ENCODE data around the gene FCGR3B.
"Not testable (repeated sequence)": the region's sequence is repeated elsewhere in the genome, so short reads cannot be mapped to it uniquely, and the experiment has no call there.

Gene FCGR3B

GRCh38 chr1:161638251-161638993 lies 7.4 kb upstream of the FCGR3B start:
- DNase-seq, result not testable (repeated sequence)

- DNase-seq, result not testable (repeated sequence)
These were observed 6.0 kb upstream of the FCGR3B start for GRCh38 chr1:161636976-161637375.

GRCh38 chr1:161636189-161636782 lies 5.3 kb upstream of the FCGR3B start:
- not testable (repeated sequence) for DNase-seq

GRCh38 chr1:161634993-161635392 lies 4.0 kb upstream of the FCGR3B start:
- not testable (repeated sequence) for DNase-seq

GRCh38 chr1:161630128-161630742 lies 741 bp downstream of the FCGR3B start:
- DNase-seq, result not testable (repeated sequence)

- DNase-seq, result not testable (repeated sequence)
These were observed 4.4 kb downstream of the FCGR3B start for GRCh38 chr1:161626445-161627146.

GRCh38 chr1:161624605-161625004 lies 6.4 kb downstream of the FCGR3B start:
- not testable (repeated sequence) for DNase-seq

- not testable (repeated sequence) for DNase-seq
These were observed 7.5 kb downstream of the FCGR3B start for GRCh38 chr1:161623401-161624051.

- not testable (repeated sequence) for DNase-seq
These were observed 8.9 kb downstream of the FCGR3B start for GRCh38 chr1:161622054-161622453.

- peak; percentile 90 to 91 for DNase-seq
These were observed 9.6 kb downstream of the FCGR3B start for GRCh38 chr1:161621181-161622000.

GRCh38 chr1:161620399-161620798 lies 10.6 kb downstream of the FCGR3B start:
- DNase-seq, result not testable (repeated sequence)

GRCh38 chr1:161618517-161618916 lies 12.5 kb downstream of the FCGR3B start:
- DNase-seq, result not testable (repeated sequence)

- DNase-seq, result not testable (repeated sequence)
These were observed 14.6 kb downstream of the FCGR3B start for GRCh38 chr1:161616417-161616816.

GRCh38 chr1:161613142-161613514 lies 17.8 kb downstream of the FCGR3B start:
- DNase-seq, result not testable (repeated sequence)

GRCh38 chr1:161612322-161613141 lies 18.4 kb downstream of the FCGR3B start:
- DNase-seq, result peak; percentile 92 to 93

GRCh38 chr1:161611866-161612321 lies 19.1 kb downstream of the FCGR3B start:
- DNase-seq, result peak; percentile 35 to 49

GRCh38 chr1:161610198-161610597 lies 20.8 kb downstream of the FCGR3B start:
- DNase-seq, result not testable (repeated sequence)

- DNase-seq, result not testable (repeated sequence)
These were observed 24.2 kb downstream of the FCGR3B start for GRCh38 chr1:161606541-161607336.

GRCh38 chr1:161605762-161606540 lies 25.0 kb downstream of the FCGR3B start:
- peak; percentile 26 to 35 for DNase-seq
